Measurements from ENCODE around the gene CPEB4. TPM values are rescaled to one million over a fixed set of nuclear protein-coding genes. Genes with fewer than 3 reads are reported as not detected.

The CPEB4 gene
- total RNA-seq, 1 experiment from 2014 or later = 8.7 TPM

- Mint-ChIP-seq H3K4me3 (no peak overlapping the region), H3K27ac (no peak overlapping the region; a peak in 2 of 7 replicates), H3K36me3 (ENCODE audit: insufficient read depth in 1 of 3, low read depth in 3 of 3) (no peaks in the 10 kb centered on the region; a peak in 4 of 7 replicates), H3K9me3 (no peaks in the 10 kb centered on the region), H3K4me1 (peaks cover 18 to 24% of the 10 kb centered on the region in 2 experiments), H3K27me3 (ENCODE audit: low read depth) (no peaks in the 10 kb centered on the region)
- Histone ChIP-seq H2BK15ac (ENCODE audit: low read depth, low read length) (no peak overlapping the region), H3K4me2 (ENCODE audit: insufficient read depth, insufficient read length, low read length) (no peak overlapping the region), H4K5ac (ENCODE audit: insufficient read length, low read depth, low read length) (no peak overlapping the region), H3K79me1 (ENCODE audit: insufficient read depth, low read depth, low read length, poor library complexity, severe bottlenecking) (no peaks in the 10 kb centered on the region), H3K27me3 (ENCODE audit: insufficient read depth, low read length) (no peaks in the 10 kb centered on the region), H3K9me3 (ENCODE audit: control insufficient read depth, low read depth, low read length) (no peaks in the 10 kb centered on the region), H2AK5ac (ENCODE audit: insufficient read length, low read length) (no peak overlapping the region), H4K20me1 (ENCODE audit: control insufficient read depth, insufficient read depth, insufficient read length) (no peaks in the 10 kb centered on the region), H3K56ac (ENCODE audit: insufficient read length, low read depth, low read length) (no peak overlapping the region), H2BK5ac (ENCODE audit: insufficient read length, low read length) (no peak overlapping the region), H3K23me2 (ENCODE audit: insufficient read length, low read depth, low read length, poor library complexity, severe bottlenecking) (no peaks in the 10 kb centered on the region), H3K79me2 (ENCODE audit: insufficient read depth, low read length) (no peaks in the 10 kb centered on the region), H4K8ac (replicated peaks; ENCODE audit: insufficient read length, low read depth, low read length) (no peak overlapping the region), H3K27ac (ENCODE audit: insufficient read length, low read depth, low read length) (no peak overlapping the region), H3K23ac (ENCODE audit: insufficient read length, low read depth, low read length) (no peak overlapping the region), H3K14ac (ENCODE audit: insufficient read depth, low read length) (no peak overlapping the region), H3K18ac (ENCODE audit: insufficient read length, low read depth, low read length) (no peak overlapping the region), H2BK120ac (ENCODE audit: low read depth, low read length, poor library complexity, severe bottlenecking) (no peak overlapping the region), H2BK20ac (ENCODE audit: low read depth, low read length, poor library complexity, severe bottlenecking) (no peak overlapping the region), H2BK12ac (ENCODE audit: insufficient read length, low read depth, low read length) (no peak overlapping the region), H4K91ac (ENCODE audit: insufficient read length, low read depth, low read length) (no peak overlapping the region), H3K4me1 (ENCODE audit: insufficient read depth, low read length) (peaks cover 2% of the 10 kb centered on the region; the same call in 1 of the 2 replicates), H2AFZ (ENCODE audit: low read length) (no peak overlapping the region), H3T11ph (ENCODE audit: low read length) (no peak overlapping the region), H3K4ac (ENCODE audit: low read depth, low read length) (no peak overlapping the region; the same call in 1 of the 2 replicates), H3K9ac (ENCODE audit: extremely low read depth, insufficient read length, low read length) (no peak overlapping the region)
- DNase-seq = no peak
- TF ChIP-seq CTCF (conservative IDR thresholded peaks at IDR 0.05) = no peak
- WGBS (ENCODE audit: extremely low coverage, insufficient read length, low lambda C conversion rate) = no CpG with 5 or more reads among the region's 4 CpGs
These were observed 40.9 kb downstream of the CPEB4 start for GRCh38 chr5:173928871-173929574.

Measured in H9 (cell line).